Stimulated activated CD8-positive, alpha-beta memory T cell treated with anti-CD3 and anti-CD28 coated beads, Interleukin-4, amount 100 ng/mL, for 48 hours (primary cell): ENCODE results near the gene THOC1.
"Not testable (repeated sequence)": the region's sequence is repeated elsewhere in the genome, so short reads cannot be mapped to it uniquely, and the experiment has no call there.

Experiments used
- DNase-seq: peaks from one replicate; pipeline ENCODE4 v3.0.0-alpha.2; 2020

Gene THOC1

GRCh38 chr18:267688-268552 lies at the start of gene THOC1:
THOC1 (minus strand) TSS chr18:268047; CDS start chr18:268019, 28 bp downstream.
- DNase-seq = peak; percentile 98

- DNase-seq = no peak
Observed at GRCh38 chr18:317618-318017, 49.8 kb upstream of the THOC1 start.

GRCh38 chr18:316393-316792 lies 48.5 kb upstream of the THOC1 start:
- DNase-seq = no peak

DNA sequence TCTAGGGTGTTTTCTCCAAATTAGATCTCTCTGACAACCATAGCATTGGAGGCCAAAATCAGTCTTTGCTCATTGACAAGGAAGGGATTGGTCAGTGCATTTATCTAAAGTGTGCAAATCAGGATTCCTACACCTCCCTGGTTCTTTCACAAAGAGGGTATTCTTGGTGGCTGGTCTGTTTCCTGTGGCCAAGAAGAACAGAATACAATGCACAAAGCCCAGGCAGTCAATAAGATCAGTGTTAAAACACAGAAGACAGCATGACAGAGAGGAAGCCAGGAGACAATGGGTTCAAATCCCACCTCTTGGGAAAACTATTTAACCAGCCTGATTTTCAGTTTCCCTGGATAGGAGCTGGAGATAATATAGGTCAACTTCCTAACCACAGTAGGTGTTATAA lies 46.1 kb upstream of the THOC1 start:
- DNase-seq = no peak

DNA sequence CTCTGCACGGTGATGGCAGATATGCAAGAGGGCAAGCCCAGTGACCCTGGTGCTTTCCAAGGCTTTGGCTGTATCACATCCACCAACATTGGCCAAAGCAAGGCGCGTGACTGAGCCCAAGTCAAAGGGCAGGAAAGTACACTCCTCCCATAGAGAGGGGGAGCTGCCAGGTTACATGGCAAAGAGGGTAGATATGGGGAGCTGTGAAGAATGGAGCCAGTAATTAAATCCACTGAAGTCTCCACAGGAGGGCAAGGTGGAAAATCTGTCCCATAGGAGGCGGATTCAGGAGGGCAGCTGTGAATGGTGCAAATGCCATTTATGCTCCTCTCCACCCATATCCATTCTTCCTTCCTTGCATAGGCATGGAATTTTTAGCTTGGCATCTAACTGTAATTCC lies 44.6 kb upstream of the THOC1 start:
- no peak for DNase-seq

GRCh38 chr18:310042-310441 lies 42.2 kb upstream of the THOC1 start:
- DNase-seq = no peak

- DNase-seq = not testable (repeated sequence)
Observed at GRCh38 chr18:308086-308485, 40.2 kb upstream of the THOC1 start.

DNA sequence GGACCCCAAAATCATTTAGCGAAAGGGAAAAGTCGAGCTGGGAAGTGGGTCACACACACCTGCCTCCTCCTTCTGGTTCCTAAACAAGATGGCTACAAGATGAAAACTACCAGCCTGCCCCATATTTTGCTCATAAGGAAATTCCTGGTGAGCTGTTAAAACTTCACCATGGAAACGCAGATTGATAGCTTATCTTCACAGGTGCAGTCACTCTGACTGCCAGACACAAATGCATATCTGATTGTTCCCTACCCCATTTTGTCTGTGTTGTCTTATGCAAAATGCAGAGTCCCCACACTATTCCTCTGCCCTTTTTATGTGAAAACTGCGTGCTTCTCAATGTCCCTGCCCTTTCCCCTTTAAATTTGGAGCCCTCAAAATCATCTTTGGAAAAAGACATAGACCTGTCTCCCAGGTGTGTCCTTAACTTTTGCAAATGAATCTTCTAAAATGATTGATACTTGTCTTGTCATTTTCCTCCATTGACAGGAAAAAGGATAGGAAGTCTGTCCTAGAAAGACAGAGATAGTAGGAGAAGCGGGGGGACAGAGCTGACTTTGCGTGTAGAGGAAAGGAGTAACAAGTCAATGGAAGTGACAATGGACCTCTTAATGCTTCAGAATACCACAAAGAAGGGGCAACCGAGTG lies 38.9 kb upstream of the THOC1 start:
- DNase-seq = no peak

GRCh38 chr18:305003-305501 lies 37.2 kb upstream of the THOC1 start:
- DNase-seq = no peak

GRCh38 chr18:303607-304006 lies 35.8 kb upstream of the THOC1 start:
- no peak for DNase-seq

GRCh38 chr18:303011-303410 lies 35.2 kb upstream of the THOC1 start:
- no peak for DNase-seq

DNA sequence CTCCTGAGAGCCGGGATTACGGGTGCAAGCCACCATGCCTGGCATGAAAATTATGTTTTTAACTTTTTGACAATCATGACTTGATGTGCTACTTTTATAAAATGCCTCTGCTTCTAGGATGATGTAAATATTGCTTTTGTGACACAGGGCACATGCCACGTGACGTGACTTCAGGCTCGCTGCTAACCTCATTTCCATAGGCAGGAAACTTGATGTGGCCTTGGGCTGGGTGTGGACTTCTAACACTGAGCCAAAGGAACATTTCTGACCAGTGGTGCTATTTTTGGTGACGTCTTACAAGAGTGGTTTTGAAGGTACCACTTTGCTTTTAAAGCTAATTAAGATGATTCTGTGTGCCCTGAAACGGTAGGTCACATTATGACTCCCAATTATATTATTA lies 34.2 kb upstream of the THOC1 start:
- DNase-seq = no peak

DNA sequence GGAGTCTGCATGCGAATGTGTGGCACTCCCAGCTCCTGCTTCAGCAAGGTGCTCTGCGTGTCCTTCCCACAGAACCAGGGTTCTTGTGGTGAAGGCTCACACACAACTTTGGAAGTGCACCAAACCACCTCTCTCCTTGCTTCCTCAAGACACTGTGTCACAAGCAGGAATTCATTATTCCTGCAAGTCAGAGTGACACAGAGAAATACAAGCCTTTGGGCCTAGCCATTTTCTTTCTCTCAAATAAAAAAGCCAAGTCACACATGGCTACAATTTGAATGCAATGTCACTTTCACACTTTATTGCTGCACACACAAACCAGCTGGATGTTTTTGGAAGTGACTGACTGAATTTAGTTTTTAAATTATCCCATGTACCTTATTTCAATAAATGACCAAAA lies 30.1 kb upstream of the THOC1 start:
- DNase-seq = no peak

DNA sequence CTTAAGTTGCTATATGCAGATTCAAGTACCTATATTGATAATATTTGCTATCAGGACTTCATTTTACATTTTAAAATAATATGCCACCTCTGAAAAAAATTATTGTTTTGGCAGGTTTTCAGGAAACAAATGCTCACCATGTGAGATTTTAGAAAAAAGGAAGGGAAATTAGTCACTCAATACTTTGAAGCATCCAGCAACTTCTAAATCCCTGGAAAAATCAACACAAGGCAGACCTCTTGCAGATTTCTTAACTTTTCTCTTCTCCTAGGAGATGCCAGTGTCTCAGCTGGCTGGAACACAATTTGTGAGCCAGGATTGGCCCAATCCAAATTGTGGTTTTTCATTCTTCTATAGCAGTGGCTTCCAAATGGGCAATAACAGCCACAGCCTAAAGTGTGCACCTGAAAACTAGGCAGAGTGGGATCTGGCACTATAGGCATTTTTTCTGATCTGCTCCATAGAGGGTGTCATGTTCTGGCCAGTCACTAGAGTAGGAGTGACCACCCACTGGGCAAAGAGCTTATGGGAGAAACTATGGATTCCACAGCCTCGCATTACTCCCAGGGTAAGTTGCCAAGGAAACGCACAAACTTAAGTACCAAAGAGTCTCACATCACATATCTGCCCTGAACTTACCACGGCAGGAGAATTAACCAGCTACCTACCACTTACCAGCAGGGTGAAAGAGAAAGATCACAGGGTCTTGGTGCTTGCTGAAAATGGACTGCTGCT lies 28.1 kb upstream of the THOC1 start:
- DNase-seq = no peak

DNA sequence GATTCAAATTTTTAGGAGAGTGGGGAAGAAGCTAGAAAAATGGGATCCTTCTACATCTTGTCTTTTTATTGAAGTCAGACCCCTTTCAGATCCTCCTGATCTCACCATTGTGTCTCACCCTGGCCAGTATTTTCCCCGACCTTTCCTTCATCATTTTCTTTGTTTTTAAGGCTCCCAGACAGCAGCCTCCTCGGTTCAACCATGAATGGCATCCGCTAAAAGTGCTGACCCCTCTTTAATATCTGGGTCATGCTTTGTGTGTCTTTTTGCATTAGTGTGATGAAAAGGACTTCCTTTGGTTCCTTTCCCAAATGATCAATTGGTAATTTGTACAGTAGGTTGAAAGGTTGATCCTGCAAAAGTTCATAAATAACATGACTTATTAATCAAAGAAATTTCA lies 26.7 kb upstream of the THOC1 start:
- DNase-seq = no peak

- DNase-seq = no peak
Observed at GRCh38 chr18:293536-293935, 25.7 kb upstream of the THOC1 start.

DNA sequence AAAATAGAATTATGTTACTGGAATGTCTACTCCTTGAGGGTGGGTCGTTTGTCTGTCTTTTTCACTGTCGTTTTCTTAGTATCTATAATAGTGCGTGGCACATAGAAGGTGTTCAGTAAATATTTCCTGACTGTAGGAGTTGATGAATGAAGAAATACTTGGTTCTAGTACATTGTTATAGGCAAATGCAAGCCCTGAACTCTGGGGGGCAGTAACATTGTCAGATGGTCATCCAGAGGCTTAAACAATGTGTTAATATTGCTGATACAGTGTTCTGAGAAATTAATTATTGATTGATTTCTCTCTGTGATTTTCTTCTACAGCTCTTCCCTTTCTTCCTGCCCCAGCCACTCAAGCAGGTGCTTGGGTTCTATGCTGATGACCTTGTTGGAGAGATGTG lies 24.4 kb upstream of the THOC1 start:
- DNase-seq = no peak

- not testable (repeated sequence) for DNase-seq
Observed at GRCh38 chr18:289970-290369, 22.1 kb upstream of the THOC1 start.

- DNase-seq = no peak
Observed at GRCh38 chr18:289026-289425, 21.2 kb upstream of the THOC1 start.

- no peak for DNase-seq
Observed at GRCh38 chr18:286515-287310, 18.9 kb upstream of the THOC1 start.

DNA sequence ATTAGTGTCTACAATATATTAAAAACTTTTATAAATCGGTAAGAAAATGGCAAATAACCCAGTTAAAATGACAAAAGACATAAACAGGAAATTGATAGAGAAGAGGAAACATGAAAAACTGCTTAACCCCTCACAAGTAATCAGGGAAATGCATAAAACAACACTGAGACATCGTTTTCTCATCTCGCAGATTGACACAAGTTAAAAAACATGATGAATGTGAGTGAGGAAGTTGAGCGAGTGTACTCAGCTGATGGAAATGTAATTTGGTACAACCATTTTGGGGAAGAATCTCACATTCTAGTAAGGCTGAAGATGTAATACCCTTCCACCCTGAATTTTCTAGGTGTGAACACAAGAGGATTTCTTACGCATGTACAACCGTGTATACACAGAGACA lies 18.0 kb upstream of the THOC1 start:
- no peak for DNase-seq

- no peak for DNase-seq
Observed at GRCh38 chr18:275486-275885, 7.6 kb upstream of the THOC1 start.

GRCh38 chr18:274313-274712 lies 6.5 kb upstream of the THOC1 start:
- no peak for DNase-seq
